Activated CD4-positive, alpha-beta T cell treated with anti-CD3 and anti-CD28 coated beads, Interleukin-2, amount 50 U/mL, for 4 hours (primary cell): Measurements from ENCODE around the gene RFX3.

Experiments used
- DNase-seq, 2 experiments: peaks; one replicate each; pipeline ENCODE4 v3.0.0-alpha.2; 2020

Gene RFX3

DNA sequence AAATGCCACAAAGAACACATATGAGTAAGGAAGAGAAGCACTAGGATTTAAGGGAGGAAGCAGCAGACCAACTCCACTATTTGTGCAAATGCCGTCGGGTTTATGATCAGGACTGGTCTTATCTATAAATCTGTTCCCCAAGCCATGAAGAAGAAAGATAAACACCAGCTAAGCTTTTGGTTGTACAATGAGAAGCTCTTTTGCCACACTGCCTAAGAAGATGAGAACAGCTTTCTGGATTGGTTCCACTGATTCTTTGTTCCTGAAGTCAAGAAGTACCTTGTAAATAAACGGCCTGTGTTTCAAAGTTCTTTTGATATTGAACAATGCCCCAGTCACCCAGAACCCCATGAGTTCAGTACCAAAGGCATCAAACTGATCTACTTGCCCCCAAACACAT, 93.9 kb downstream of the RFX3 start:
- no peak for DNase-seq

GRCh38 chr9:3419893-3420292, 105.9 kb downstream of the RFX3 start:
- no peak for DNase-seq

GRCh38 chr9:3415906-3416305, 109.9 kb downstream of the RFX3 start:
- no peak for DNase-seq

DNA sequence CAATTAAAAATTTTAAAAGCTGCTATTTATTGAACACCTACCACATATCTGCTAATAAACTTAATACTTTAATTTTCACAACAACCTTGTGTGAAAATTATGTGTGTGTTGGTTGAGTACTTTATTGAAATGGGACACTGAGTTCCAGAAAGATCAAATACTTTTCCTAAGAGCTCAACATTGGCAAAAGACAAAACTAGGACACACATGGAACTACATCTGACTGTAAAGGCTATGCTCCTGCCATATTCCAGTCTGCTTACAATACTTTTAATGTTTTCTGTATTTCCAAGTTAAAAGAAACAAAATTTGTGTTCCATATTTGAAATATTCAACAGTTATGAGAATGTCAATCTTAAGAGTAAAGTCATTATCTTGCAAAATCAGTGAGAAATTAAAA, 111.8 kb downstream of the RFX3 start:
- no peak for DNase-seq

GRCh38 chr9:3410461-3410860, 115.3 kb downstream of the RFX3 start:
- DNase-seq: no peak

- DNase-seq: no peak
Observed at GRCh38 chr9:3409453-3409852, 116.3 kb downstream of the RFX3 start.

DNA sequence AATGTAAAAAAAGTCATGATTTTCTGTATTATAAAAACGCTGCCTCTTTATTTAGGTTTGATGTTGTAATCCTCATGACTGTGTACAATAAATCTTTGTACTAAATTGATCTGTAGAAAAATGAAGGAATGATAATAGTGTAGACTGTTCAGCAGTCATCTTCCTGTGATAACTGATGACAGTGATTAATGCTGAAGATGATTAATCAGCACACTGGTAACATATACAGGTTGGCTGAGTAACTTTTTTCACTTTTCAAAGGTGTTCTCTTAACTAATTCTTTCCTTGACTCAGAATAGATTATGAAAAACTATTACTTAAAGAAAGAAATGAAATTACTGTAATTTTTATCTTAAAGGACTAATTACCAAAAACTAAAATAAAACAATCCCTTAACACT, 122.5 kb downstream of the RFX3 start:
- DNase-seq: no peak

DNA sequence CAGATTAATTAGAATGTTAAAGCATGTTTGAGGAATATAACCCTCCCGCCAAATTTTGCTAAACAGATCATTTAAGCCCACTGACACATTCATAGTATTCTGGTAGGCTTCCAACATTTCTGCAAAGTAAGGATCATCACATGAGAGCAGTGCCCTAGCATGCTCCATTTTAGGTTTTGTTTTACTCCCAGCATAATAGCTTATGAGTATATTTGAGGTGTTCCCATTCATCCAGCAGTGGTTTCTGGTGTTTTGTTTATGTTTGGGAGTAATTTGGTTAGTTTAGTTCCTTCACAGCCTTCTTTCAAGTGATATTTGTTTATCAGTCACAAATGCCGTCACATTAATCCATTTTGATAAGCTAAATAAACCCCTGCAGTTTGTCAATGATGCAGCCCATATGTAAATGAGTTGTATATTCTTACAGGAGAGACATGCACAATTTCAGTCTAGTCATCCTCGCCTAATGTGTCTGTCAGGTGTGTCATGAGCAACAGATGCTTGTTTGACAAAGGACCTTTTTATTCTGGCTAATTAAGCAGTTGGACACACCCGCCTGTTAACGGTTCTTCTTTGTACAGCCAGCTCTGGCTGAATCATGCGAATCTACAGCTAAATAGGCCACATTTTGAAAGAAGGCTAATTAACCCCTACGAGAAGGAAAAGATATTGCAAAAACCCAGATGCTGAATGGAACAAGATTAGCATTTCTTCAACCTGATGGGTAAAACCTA, 124.4 kb downstream of the RFX3 start:
- DNase-seq: no peak

GRCh38 chr9:3398232-3398648, 127.6 kb downstream of the RFX3 start:
- DNase-seq: no peak

DNA sequence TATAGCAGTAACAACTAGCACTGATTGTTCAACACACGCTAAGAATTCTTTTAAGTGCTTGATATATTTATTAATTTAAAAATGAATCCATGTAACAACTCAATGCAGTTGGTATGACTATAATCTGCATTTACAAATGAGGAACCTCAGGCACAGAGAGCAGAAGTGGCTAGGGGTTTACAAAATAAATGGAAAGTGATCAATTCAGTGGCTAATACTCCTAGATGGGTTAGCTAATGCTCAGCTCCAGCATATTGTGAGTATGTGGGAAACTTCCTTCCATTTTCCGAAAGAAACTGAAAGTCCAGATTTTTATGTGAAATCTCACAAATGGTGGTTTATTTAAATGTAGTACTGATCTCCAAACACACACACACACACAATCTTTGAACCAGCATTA, 128.0 kb downstream of the RFX3 start:
- DNase-seq: no peak

GRCh38 chr9:3391414-3391813, 134.4 kb downstream of the RFX3 start:
- DNase-seq: no peak

GRCh38 chr9:3386753-3387152, 139.0 kb downstream of the RFX3 start:
- DNase-seq: no peak

GRCh38 chr9:3385871-3386270, 139.9 kb downstream of the RFX3 start:
- no peak for DNase-seq

- DNase-seq: no peak
Observed at GRCh38 chr9:3371842-3372241, 154.0 kb downstream of the RFX3 start.

GRCh38 chr9:3370715-3371114, 155.1 kb downstream of the RFX3 start:
- DNase-seq: no peak

GRCh38 chr9:3367185-3367584, 158.6 kb downstream of the RFX3 start:
- no peak for DNase-seq

- no peak for DNase-seq
Observed at GRCh38 chr9:3361689-3362392, 164.0 kb downstream of the RFX3 start.

GRCh38 chr9:3361116-3361515, 164.7 kb downstream of the RFX3 start:
- DNase-seq: no peak

- no peak for DNase-seq
Observed at GRCh38 chr9:3360245-3360644, 165.6 kb downstream of the RFX3 start.

DNA sequence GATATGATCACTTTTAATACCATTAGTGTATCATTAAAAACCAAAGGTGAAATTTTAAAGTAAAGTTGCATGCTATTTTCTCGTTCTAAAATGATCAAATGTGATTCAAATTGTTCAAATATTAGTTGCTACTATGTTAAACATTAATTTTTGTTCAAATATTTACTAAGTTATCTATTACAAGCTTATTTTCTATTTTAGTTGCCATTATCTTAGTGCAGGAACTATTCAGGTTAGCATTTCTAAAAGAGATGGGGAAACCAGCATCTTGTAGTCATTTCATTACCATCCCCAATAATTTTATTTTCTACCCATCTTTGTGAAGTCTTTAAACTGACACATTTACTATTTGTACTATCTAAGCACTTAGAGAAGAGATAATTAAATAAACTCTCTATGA, 166.0 kb downstream of the RFX3 start:
- DNase-seq: no peak

DNA sequence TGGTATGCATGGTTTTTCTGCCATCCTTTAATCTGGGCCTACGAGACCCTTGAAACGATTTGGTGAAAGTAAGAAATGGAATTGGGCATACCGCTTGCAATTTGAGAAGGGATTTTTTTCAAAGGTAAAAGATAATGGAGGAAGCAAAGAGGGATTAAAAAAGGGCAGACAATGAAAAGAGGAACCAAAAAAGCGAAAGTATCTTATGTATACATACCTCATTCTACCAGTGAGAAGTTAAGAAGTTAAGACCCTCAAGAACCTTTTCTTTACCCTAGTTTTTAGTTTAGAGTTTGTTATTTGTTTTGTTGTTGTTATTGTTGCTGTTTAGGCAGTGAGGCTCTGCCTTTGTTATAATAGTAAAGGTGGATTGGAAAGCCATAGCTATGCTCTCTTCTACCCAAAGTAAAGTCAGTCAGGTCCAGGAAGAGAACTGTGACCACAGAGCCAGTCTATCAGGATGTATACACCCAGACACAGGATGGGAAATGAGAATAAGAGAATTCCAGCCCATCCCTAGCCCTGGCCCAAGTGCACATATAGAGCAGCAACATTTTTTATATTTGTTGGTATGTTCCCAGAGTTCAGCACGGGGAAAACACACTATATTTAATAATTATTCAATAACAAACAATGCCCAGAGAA, 166.6 kb downstream of the RFX3 start:
- DNase-seq: no peak

GRCh38 chr9:3348169-3348568, 177.6 kb downstream of the RFX3 start:
- no peak for DNase-seq

DNA sequence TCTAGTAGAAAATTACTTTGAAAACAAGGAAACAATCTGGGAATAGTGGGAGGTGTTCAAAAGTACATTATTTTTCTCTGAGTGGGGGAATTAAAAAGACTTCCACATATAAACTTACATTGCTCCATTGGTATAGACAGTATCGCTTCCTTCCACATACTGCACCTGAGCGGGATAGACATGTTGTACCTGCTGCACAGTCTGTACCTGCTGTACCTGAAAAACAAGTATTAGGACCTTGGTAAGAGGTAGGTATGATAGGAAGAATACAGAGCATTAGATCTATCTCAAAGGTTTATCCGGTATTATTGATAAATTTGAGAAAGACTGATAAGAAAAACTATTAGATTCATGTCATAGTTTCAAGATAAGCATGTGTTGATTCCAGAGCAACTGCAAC, 179.3 kb downstream of the RFX3 start:
- no peak for DNase-seq

DNA sequence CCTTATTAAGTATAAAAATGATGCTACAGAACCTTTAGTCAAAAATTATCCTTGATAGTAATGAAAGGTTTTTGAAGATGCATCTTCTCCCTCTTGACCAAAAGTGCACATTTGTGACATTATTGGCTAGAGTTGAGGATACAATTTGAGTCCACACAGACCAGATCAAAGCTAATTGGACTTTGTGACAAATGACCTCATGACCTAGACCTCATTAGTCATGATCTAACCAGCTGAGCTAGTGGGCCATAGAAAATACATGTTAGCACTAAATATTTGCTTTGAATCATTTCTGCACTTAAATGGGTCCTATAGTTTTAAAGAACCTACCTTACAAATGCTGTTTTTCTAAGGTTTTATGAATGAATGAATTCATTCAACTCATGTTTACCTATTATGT, 182.1 kb downstream of the RFX3 start:
- no peak for DNase-seq
